A172 (cell line): ENCODE measurements around the gene GXYLT1. TPM values are rescaled to one million over a fixed set of nuclear protein-coding genes. Genes with fewer than 3 reads are reported as not detected.
"Not testable (repeated sequence)": the region's sequence is repeated elsewhere in the genome, so short reads cannot be mapped to it uniquely, and the experiment has no call there.

ENCODE experiments used
- DNase-seq: peaks from one replicate; pipeline ENCODE4 v3.0.0-alpha.2; 2015; ENCODE audit warnings: low spot score
- total RNA-seq: library from RNA; depleted of rRNA; stranded (reverse); fragments of >200 nt; shearing (Covaris generic); gene quantifications from 2 replicates; pipeline ENCODE4 v1.2.3, GENCODE V29; 2014

The GXYLT1 gene
- total RNA-seq, 1 experiment from 2014 or later: 20.7 TPM

DNA sequence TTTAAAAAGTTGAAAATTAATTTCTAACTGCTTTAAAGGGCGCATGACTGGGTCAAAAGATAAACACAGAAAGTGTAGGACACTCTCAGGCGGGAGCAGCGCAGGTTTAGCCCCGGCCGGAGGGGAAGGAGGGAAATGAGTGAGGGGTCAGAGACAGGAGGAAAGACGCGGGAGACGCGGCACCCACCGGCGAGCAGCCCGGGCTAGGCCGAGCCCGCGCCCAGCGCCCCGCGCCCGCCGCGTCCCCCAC is 591 bp downstream of the GXYLT1 start:
- DNase-seq: no peak

DNA sequence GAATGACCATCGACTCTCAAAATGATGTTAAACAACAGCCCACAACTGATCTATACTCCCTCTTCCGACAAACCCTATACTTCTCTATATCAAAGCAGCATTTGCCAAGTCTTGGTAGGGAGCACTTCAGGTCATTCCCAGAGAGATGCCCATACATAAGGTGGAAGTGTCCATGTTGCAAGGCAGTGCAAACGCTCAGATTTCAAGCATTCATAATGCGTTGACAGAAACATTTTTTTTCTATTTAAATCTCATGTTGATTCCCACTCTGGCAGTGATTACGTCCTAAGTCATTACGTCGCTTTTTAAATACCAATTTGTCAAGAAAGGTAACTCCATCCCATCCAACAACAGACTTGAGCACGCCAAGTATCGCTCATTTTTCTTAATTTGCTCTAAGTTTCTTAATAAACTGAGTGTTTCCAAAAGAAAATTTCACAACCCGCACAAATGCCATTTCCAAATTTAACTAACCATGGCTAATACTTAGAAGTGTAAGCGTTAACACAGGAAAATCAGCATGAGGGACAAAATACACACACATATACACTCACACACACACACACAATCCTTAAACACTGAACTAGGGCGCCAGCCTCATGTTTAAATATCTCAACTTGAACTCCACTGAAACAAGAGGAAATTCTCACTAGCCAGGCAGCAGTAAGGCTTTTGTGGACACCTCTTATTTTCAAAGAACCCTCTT is 1.1 kb downstream of the GXYLT1 start:
- DNase-seq: peak; percentile 10

DNA sequence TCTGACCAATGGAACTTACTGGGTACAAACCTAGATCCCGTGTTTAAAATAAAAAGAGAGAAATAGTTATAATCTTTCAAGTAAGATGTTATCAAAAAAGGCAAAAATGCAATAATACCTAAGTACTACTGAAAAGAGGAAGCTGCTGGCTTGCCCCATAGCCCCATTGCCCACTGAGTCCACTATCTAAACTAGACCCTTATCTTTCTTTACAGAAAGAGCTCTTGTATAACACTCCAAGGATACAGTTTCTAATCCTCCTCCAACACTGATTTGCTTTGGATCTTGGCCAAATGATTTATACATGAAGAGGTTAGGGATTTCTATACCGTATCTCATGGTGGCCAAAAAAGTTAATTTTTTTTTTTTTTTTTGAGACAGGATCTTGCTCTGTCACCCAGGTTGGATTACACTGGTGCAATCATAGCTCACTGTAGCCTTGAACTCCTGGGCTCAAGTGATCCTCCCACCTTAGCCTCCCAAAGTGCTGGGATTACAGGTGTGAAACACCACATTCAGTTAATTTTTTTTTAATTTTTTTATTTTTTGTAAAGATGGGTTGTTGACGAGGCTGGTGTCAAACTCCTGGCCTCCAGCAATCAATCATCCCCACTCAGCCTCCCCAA is 2.6 kb downstream of the GXYLT1 start:
- DNase-seq: no peak

DNA sequence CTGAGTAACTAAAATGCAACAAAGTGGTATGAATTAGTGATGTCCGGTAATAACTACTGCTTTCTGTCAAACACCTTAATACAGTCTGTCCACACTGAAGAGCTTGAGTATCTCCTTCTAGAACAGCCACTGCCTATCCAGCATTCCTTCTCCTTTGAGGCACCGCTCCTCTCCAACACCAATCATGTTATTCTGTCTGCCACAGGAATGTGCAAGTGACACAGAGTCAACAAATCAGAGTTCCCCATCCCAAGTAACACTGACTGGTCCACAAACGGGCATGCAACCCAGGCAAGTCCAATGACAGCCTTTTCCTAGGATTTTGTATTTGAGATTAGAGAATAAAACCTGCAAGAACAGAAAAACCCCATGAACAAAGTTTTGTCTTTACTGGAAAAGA is 3.8 kb downstream of the GXYLT1 start:
- DNase-seq: peak; percentile 33

DNA sequence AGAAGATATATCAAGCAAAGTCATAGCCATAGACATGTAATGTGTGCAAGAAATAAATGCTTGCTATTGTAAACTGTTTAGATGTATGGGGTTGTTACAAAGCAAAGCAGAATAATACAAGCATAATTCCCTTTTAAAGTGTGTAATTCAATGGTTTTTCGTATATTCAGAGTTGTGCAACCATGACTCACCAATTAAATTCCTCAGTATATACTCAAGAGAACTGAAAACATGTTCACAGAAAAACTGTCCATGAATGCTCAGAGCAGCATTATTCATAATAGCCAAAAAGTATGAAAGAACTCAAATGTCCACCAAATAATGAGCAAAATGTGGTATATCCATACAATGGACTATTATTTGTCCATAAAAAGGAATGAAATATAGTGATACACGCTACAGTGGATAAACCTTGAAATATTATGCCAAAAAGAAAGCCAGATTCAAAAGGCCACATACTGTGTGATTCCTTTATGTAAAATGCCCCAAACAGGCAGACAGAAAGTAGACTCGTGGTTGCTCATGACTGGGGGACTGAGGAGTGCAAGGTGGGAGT is 9.3 kb downstream of the GXYLT1 start:
- DNase-seq: peak; percentile 18

DNA sequence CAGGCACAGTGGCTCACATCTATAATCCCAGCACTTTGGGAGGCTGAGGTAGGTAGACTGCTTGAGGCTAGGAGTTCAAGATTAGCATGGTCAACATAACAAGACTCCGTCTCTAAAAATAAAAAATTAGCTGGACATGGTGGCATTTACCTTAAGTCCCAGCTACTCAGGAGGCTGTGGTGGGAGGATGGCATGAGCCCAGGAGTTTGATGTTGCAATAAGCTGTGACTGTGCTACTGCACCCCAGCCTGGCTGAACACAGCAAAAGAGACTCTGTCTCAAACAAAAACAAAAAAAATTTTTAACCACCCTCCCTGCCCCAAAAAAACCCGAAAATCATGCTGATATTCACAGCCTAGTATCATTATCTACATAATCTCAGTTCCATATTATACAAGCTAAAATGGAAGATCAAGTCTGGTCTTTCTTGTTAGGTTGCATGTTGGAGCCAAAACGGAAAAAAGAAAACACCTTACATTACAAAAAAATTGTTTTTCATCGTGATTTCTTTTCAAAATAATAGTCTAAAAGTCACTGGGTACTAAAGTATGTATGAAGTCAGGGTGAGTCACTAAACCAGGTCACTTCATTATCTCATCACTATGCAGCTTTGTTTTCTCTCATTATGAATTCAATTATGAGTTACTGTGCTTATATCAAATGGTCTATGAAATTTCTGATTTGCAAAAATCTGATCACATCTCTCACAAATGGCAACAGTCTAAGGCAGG is 13.8 kb downstream of the GXYLT1 start:
- peak; percentile 29 for DNase-seq

DNA sequence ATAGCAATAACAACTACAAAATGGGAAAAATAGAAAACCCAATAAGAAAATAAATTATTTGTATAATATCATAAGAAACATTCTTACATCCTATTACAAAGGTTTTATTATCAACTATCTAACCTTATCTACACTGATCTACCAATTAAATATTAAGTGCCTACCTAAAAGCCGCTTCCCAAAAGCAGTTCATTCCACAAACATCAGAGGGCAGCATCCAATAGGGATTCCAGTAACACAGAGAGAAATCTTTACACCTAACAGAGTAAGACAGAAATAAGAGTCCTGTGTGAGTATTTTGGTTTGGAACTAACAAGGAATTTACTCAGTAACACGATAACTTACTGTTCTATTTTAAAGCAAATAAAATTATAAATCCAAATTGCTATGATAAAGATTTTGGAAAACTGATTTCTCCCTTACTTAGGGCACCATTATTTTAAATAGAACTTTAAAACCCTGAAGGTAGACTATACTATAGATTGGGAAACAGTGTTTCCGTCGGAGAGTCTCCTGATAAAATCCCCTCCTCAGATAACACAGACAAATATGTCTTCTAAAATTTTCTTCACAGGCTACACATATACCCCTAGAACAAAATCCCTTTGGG is 15.0 kb downstream of the GXYLT1 start:
- DNase-seq: peak; percentile 41

DNA sequence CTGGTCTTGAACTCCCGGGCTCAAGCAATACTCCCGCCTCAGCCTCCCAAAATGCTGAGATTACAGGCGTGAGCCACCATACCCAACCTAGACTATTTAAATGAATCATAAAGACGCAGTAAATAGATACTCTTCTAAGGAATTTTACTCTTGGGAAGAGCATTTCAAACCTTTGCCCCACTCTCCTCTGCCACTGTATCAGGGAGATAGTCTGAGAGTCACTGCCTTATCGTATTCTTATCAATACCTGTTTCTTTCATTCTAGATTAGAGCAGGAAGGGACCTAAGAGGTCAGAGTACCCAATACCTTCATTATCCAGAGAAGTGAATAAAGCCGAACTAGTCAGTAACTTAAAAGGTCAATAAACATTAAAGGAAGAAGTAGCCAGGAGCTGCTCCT is 15.8 kb downstream of the GXYLT1 start:
- DNase-seq: no peak

DNA sequence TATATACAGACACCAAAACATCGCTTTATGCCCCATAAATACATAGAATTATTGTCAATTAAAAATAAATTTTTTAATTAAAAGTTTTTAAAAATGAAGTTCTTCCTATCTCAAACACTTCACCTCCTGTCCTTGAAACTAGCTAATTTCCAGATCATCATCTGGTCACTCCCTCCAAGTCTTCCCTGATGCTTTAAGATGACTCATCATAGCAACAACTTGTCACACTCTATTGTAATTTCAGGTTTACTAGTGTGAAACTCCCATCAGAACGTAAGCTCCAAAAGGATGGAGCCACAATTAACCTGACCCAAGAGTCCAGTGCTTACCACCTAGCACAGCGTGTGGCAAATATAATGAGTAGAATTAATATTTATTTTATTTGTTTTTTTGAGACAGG is 16.3 kb downstream of the GXYLT1 start:
- peak; percentile 39 for DNase-seq

DNA sequence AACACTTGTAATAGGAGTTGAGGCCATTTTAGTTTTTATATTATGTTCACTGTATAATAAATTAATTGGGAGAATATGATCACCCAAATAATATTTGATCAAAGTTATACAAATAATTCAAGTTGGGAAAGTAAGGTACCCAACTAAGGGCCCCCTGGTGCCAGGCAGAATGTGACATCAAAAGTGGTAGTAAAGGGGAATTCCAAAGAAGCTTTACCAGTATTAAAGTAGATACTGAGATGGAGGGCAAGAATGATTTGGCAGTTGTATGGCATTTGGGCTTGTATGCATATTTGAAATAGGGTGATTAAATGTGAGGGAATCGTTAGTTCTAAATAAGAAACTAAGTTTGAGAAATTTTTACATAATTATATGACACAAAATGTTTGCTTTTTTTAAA is 17.7 kb downstream of the GXYLT1 start:
- DNase-seq: no peak

DNA sequence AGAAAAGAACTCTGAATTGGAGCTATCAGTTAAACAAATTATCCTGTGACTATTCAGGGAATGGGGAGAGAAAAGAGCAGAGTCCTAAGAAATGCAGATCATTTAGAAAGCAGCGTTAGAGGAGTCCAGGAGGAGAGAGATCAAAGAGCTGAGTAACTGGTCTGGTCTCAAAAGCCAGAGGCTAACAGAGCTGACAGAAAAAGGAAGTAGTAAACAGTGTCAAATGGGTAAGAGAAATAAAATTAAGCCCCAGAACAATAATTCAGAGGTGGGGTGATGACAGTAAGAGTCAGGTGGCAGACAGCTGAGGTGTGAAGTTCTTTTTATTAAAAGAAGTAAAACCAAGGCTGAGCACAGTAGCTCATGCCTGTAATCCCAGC is 19.3 kb downstream of the GXYLT1 start:
- DNase-seq: no peak

DNA sequence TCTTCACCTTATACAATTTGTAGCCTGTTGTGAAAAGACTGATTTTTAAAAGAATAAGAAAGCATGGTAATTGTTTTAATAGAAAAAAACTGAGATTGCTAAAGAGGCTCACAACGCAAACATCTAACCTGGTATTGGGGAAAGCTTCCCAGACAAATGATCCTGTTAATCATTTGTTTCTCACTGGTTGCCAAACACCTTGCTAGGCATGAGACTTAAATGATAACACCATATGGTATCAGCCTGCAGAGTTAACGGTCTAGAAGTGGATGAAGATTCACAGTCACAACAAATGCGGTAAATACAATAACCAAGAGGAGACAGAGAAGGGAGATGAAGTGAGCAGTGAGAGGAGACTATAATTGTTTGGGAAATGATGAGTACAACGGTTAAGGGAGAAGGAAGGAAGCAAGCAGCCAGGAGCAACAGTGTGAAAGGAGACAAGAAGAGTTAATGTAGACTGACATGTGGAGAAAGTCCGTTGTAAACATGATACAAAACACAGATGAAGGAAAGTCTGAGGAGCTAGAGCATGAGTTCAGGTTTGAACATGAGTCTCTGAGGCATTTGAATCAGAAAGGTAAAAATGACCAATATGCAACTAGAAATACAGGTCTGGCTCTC is 19.8 kb downstream of the GXYLT1 start:
- no peak for DNase-seq

DNA sequence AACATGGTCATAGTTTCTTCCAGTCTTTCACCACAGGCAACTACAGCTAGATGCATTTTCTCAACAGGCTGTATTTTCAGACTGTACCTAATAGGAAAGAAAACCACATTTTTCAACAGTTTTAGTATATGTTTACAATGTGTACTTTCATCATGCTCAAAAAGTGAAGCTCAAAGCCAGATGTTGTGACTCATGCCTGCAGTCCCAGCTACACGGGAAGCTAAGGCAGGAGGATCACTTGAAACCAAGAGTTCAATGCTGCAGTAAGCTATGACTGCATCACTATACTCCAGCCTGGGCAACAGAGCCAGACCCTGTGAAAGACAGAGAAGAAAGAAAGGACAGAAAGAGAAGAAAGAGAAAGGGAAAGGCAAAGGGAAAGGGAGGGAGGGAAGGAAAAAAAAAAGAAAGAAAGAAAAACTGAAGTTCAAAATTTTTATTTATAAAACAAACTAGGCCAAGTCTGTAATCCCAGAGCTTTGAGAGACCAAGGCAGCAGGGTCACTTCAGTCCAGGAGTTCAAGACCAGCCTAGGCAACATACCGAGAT is 25.5 kb downstream of the GXYLT1 start:
- peak; percentile 29 for DNase-seq

DNA sequence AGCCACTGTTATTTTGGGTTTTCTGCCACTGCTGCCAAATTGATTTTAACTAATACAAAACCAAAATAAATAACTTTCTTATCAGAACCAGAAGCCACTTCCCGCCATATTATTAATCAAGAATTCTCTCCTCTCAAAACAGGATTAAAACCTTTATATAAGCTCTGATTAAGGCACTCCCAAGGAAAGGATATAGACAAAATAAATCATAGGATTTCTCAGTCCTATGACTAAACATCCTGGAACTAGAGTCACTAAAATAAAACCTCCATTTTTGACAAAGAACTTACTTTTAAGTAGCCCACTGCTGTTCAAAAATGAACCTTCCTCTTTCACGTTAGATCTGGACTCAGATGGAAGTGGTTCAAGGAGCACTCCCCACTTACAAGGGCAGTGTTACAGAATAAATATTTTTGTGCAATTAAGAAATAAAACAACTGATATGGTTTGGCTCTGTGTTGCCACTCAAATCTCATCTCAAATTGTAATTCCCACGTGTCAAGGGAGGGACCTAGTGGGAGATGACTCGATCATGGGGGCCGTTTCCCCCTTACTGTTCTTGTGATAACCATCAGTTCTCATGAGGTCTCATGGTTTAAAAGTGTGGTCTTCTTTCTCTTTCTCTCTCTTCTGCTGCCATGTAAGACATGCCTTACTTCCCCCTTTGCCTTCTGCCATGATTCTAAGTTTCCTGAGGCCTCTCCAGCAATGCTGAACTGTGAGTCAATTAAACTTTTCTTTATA is 26.4 kb downstream of the GXYLT1 start:
- DNase-seq: no peak

DNA sequence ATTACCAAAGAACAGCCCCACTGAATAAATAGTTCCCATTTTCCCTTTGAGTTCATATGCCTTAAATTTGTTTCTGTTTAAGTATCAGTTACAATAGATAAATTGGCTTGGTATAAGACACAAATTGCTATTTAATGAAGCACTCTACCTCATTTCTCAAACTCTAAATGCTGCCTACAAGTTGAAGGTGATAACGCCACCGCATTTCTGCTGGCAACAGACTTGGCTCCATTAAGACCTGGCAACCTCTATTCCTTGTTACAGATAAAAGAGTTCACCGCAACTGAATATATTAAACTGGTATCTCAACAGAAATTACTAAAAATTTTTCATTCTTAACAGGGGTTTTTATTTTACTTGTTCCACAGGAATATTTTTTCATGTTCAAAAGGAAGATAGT is 35.6 kb downstream of the GXYLT1 start:
- DNase-seq: no peak

DNA sequence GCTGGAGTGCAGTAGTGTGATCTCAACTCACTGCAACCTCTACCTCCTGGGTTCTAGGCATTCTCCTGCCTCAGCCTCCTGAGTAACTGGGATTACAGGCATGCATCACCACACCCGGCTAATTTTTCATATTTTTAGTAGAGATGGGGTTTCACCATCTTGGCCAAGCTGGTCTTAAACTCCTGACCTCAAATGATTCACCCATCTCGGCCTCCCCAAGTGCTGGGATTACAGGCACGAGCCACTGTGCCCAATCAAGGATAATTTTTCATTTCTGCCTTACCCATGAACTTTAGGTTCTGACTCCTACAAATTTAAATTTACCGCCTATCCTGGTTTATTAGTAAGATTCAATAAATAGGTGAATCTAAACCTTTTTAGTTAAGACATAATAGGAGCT is 37.9 kb downstream of the GXYLT1 start:
- DNase-seq: not testable (repeated sequence)

DNA sequence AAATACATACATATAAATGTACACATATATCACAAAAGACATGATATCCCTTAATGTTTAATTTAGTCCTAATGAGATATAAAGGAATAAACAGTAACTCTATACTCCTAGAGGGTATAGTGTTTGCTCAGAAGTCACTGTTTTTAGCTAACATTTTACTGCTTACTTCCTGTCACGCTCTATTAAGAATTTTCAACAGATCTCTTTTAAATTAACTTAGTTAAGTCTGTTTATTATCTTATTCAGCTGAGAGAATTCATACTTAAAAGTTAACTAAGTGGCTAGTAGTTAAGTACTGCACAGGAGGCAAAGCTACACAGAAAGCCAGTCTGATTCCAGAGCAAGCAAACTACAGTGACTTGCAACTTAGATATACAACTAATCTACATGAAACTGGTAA is 39.9 kb downstream of the GXYLT1 start:
- DNase-seq: no peak

DNA sequence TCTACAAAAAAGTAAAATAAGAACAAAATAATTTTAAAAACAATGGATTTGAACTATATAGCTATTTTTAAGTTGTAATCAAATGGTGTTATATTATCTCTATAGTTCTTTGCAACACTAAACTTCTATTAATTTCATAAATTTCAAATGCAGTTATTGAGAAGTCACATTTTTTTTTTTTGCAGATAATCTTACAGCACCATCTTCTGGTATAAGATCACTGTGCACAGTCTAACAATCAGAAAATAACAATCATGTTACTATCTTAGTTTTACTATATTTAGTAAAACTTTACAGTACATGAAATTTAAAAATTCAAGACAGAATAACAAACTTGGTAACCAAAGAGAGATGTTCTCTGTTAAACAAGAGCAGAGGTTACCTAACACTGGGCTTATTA is 40.6 kb downstream of the GXYLT1 start:
- no peak for DNase-seq

DNA sequence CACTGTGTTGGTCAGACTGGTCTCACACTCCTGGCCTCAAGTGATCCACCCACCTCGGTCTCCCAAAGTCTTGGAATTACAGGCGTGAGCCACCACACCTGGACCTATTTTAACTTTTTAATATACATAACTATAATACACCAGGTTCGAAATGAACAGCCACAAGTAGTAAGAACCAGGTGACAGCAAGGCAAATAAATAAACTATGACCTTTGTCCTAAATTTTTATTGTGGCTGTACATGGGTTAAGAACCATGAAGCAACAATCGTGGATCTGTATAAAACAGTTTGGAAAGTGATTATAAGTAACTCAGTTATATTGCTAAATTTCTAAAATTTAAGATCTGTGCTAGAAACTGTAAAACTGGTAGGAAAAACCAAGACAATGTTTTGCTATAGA is 41.5 kb downstream of the GXYLT1 start:
- DNase-seq: no peak

DNA sequence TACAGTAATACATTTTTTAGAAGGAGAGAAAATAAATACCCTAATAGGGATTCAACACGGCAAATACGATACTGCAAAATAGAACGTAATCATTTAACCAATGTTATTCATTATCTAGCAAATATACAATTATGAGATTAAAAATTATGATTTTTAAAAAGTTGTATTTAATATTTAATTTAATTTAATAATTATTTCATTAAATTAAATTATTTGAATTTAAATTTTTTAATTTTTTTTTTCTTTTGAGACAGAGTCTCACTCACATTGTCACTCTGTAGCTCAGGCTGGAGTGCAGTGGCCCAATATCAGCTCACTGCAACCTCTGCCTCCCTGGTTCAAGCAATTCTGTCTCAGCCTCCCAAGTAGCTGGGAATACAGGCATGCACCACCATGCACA is 42.0 kb downstream of the GXYLT1 start:
- no peak for DNase-seq

DNA sequence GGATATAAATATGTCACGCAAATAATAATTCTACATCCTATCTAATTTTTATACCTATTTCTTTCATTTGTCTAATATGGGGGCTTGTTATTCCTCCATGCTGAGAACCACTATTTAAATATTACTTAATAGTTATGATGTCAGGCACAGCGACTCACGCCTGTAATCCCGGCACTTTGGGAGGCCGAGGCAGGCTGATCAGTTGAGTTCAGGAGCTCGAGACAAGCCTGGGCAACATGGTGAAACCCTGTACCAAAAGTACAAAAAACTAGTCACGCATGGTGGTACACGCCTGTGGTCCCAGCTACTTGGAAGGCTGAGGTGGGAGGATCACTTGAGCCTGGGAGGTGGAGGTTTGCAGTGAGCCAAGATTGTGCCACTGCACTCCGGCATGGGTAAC is 45.2 kb downstream of the GXYLT1 start:
- DNase-seq: no peak
